Keratinocyte (primary cell): ENCODE measurements around the gene LPAR1. TPM values are rescaled to one million over a fixed set of nuclear protein-coding genes. Genes with fewer than 3 reads are reported as not detected.

Experiments
- DNase-seq: peaks from one replicate; pipeline ENCODE4 v3.0.0-alpha.2; 2011; ENCODE audit warnings: low read depth, missing footprints, low spot score
- FAIRE-seq: peaks from 2 replicates; lab custom pipeline; 2011; peaks lifted over from hg19 to GRCh38; lab: Jason Lieb, UNC
- H2AFZ ChIP-seq: 2 replicates; pipeline ENCODE4 v1.6.0; 2012; ENCODE audit warnings: low read length, control low read depth, inconsistent platforms; ENCODE audit not compliant: control insufficient read depth
- H3K27ac ChIP-seq: 2 replicates; pipeline ENCODE4 v1.5.1; 2011; ENCODE audit warnings: low read length; ENCODE audit not compliant: control insufficient read depth, insufficient read depth
- H3K27me3 ChIP-seq: 3 replicates; pipeline ENCODE4 v1.6.0; 2011; ENCODE audit warnings: low read length; ENCODE audit not compliant: control insufficient read depth, insufficient read depth; ENCODE audit errors: extremely low read depth
- H3K36me3 ChIP-seq, 2 experiments: 2 replicates in 1 of 2; 3 replicates in 1 of 2; pipeline ENCODE4 v1.5.1; 2011; ENCODE audit warnings: low read length in 2 of 2, mild to moderate bottlenecking in 1 of 2; ENCODE audit not compliant: control insufficient read depth in 2 of 2, insufficient read depth in 2 of 2; ENCODE audit errors: extremely low read depth in 1 of 2
- H3K4me1 ChIP-seq: 3 replicates; pipeline ENCODE4 v1.5.1; 2011; ENCODE audit warnings: low read length; ENCODE audit not compliant: control insufficient read depth, insufficient read depth; ENCODE audit errors: extremely low read depth
- H3K4me2 ChIP-seq: 3 replicates; pipeline ENCODE4 v1.6.0; 2011; ENCODE audit warnings: low read depth, low read length; ENCODE audit not compliant: control insufficient read depth, insufficient read depth; ENCODE audit errors: extremely low read depth
- H3K4me3 ChIP-seq, 3 experiments: fragments of 200-600 bp in 1 of 3; sonication (generic) in 1 of 3; 2 replicates in 2 of 3; 3 replicates in 1 of 3; pipeline ENCODE4 v1.5.1; 2011 to 2016; ENCODE audit warnings: low read length in 3 of 3, mild to moderate bottlenecking in 3 of 3, control low read depth in 2 of 3, inconsistent platforms in 1 of 3, low read depth in 1 of 3, mixed read lengths in 1 of 3, mixed run types in 1 of 3, moderate library complexity in 1 of 3; ENCODE audit not compliant: control insufficient read depth in 2 of 3, insufficient read depth in 2 of 3; ENCODE audit errors: extremely low read depth in 1 of 3
- H3K79me2 ChIP-seq: 2 replicates; pipeline ENCODE4 v1.6.0; 2012; ENCODE audit warnings: low read length; ENCODE audit not compliant: control insufficient read depth, insufficient read depth
- H3K9ac ChIP-seq: 3 replicates; pipeline ENCODE4 v1.6.0; 2011; ENCODE audit warnings: low read length; ENCODE audit not compliant: control insufficient read depth, insufficient read depth; ENCODE audit errors: extremely low read depth
- H3K9me1 ChIP-seq: 3 replicates; pipeline ENCODE4 v1.6.0; 2011; ENCODE audit warnings: low read length; ENCODE audit not compliant: control insufficient read depth, insufficient read depth; ENCODE audit errors: extremely low read depth
- H3K9me3 ChIP-seq: 2 replicates; pipeline ENCODE4 v1.5.1; 2012; ENCODE audit warnings: low read depth, low read length; ENCODE audit not compliant: control insufficient read depth
- H4K20me1 ChIP-seq: 3 replicates; pipeline ENCODE4 v1.6.0; 2011; ENCODE audit warnings: low read length; ENCODE audit not compliant: control insufficient read depth, insufficient read depth; ENCODE audit errors: extremely low read depth
- EZH2 ChIP-seq: IDR thresholded peaks from one replicate; pipeline ENCODE4 v1.6.1; 2012; ENCODE audit warnings: inconsistent platforms, mild to moderate bottlenecking, low read length, moderate library complexity
- dilution Hi-C: fragments of 300-500 bp; cut with MboI; formaldehyde crosslinking; loops from one replicate; pipeline ENCODE4 v1.7.0; 2020; ENCODE audit warnings: low sequenced_read_pairs; ENCODE audit not compliant: extremely low pct_ligation_motif_present
- polyA plus RNA-seq, 5 experiments: library from polyadenylated mRNA; depleted of rRNA in 3 of 5; stranded (reverse) in 3 of 5; stranded (forward) in 1 of 5; unstranded in 1 of 5; fragments of >200 nt; gene quantifications; 1 replicate in 1 of 5; 2 replicates in 3 of 5; 3 replicates in 1 of 5; pipeline versions ENCODE4 v1.2.1 to v1.2.3, GENCODE V29; 2011 to 2012; ENCODE audit warnings: missing spikeins in 2 of 5, low read depth in 1 of 5, low replicate concordance in 1 of 5
- TF ChIP-seq, protein P1 (sequence below), 3 experiments: IDR thresholded peaks in 1 of 3; conservative IDR thresholded peaks in 1 of 3; optimal IDR thresholded peaks in 1 of 3; 2 replicates in 2 of 3; 3 replicates in 1 of 3; pipeline versions ENCODE3 to v1.5.1; 2011; ENCODE audit warnings: low read length in 3 of 3, mild to moderate bottlenecking in 3 of 3, moderate library complexity in 2 of 3, control low read depth in 1 of 3, inconsistent platforms in 1 of 3; ENCODE audit not compliant: insufficient read depth in 2 of 3; ENCODE audit errors: extremely low read depth in 1 of 3

LPAR1 gene
- polyA plus RNA-seq, 1 donor (not counting 4 experiments of a cell fraction or from before 2014, with no cell fraction given): 43.2 TPM

DNA sequence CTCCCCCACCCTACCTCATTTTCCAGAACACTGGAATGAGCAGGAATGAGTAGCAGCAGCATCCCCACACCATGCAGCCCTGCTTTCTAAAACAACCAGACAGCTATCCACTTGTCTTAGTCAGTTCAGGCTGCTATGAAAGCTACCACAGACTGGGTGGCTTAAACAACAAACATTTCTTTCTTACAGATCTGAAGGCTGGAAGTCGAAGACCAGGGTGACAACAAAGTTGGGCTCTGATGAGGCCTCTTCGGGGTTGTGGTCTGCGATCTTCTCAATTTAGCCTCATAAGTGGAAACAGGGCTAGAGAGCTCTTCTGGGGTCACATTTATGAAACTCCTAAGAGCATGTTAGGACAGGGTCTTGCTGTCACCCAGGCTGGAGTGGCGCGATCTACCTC lies 38.9 kb downstream of the LPAR1 start:
- H3K4me2 ChIP-seq: no peak overlapping the region
- dilution Hi-C loops: no loop called here
- no peaks in the 10 kb centered on the region for H3K9me3 ChIP-seq
- H3K9ac ChIP-seq: no peak overlapping the region
- peaks cover 3% of the 10 kb centered on the region for H3K4me1 ChIP-seq
- H3K9me1 ChIP-seq: no peaks in the 10 kb centered on the region
- no peaks in the 10 kb centered on the region for H3K27me3 ChIP-seq
- H3K79me2 ChIP-seq: peaks cover 35% of the 10 kb centered on the region
- no peak for FAIRE-seq
- no peak overlapping the region for H3K4me3 ChIP-seq
- TF ChIP-seq, protein P1, sequence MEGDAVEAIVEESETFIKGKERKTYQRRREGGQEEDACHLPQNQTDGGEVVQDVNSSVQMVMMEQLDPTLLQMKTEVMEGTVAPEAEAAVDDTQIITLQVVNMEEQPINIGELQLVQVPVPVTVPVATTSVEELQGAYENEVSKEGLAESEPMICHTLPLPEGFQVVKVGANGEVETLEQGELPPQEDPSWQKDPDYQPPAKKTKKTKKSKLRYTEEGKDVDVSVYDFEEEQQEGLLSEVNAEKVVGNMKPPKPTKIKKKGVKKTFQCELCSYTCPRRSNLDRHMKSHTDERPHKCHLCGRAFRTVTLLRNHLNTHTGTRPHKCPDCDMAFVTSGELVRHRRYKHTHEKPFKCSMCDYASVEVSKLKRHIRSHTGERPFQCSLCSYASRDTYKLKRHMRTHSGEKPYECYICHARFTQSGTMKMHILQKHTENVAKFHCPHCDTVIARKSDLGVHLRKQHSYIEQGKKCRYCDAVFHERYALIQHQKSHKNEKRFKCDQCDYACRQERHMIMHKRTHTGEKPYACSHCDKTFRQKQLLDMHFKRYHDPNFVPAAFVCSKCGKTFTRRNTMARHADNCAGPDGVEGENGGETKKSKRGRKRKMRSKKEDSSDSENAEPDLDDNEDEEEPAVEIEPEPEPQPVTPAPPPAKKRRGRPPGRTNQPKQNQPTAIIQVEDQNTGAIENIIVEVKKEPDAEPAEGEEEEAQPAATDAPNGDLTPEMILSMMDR (optimal IDR thresholded peaks at IDR 0.05 in 1 of 3, IDR thresholded peaks at IDR 0.05 in 1 of 3, conservative IDR thresholded peaks at IDR 0.05 in 1 of 3; ENCODE audit: extremely low read depth in 1 of 3, insufficient read depth in 2 of 3, low read length in 3 of 3): no peak
- no peak for TF ChIP-seq EZH2
- H4K20me1 ChIP-seq: no peaks in the 10 kb centered on the region
- H3K36me3 ChIP-seq: peaks cover 0 to 3% of the 10 kb centered on the region in 2 experiments
- no peak overlapping the region for H3K27ac ChIP-seq
- no peak overlapping the region for H2AFZ ChIP-seq
- DNase-seq: no peak

DNA sequence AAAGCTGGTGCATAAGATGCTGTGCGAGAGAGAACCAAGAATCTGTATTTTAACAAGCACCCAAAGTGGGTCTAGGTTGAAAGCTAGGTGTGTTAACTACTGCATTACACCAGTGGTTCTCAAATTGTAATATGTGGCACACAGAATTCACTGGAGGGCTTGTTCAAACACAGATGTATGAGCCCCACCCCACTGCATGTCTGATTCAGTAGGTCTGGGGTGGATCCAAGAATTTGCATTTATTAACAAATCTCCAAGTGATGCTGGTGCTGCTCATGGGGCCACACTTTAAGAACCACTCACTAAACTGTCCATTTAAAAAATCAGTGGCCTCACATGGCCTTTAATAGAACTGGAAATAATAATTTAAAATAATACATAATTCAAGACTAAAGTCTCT lies 40.4 kb downstream of the LPAR1 start:
- H2AFZ ChIP-seq: no peak overlapping the region

More for the DNA sequence above, 40.4 kb downstream of the LPAR1 start:
- DNase-seq: no peak
- Histone ChIP-seq H3K79me2 (peaks cover 36% of the 10 kb centered on the region), H3K27me3 (no peaks in the 10 kb centered on the region), H3K27ac (no peak overlapping the region), H4K20me1 (no peaks in the 10 kb centered on the region), H3K4me2 (peak overlapping the region; percentile 17), H3K4me3 (no peak overlapping the region), H3K4me1 (peaks cover 3% of the 10 kb centered on the region), H3K9me1 (no peaks in the 10 kb centered on the region), H3K9me3 (no peaks in the 10 kb centered on the region), H3K36me3 (no peaks in the 10 kb centered on the region), H3K9ac (no peak overlapping the region)
- dilution Hi-C loops: no loop called here
- no peak for TF ChIP-seq EZH2
- TF ChIP-seq, protein P1 (optimal IDR thresholded peaks at IDR 0.05 in 1 of 3, IDR thresholded peaks at IDR 0.05 in 1 of 3, conservative IDR thresholded peaks at IDR 0.05 in 1 of 3; ENCODE audit: extremely low read depth in 1 of 3, insufficient read depth in 2 of 3, low read length in 3 of 3): no peak
- FAIRE-seq: peak; percentile 74
